ENCODE measurements around the gene ANKRD6.

The ANKRD6 gene

DNA sequence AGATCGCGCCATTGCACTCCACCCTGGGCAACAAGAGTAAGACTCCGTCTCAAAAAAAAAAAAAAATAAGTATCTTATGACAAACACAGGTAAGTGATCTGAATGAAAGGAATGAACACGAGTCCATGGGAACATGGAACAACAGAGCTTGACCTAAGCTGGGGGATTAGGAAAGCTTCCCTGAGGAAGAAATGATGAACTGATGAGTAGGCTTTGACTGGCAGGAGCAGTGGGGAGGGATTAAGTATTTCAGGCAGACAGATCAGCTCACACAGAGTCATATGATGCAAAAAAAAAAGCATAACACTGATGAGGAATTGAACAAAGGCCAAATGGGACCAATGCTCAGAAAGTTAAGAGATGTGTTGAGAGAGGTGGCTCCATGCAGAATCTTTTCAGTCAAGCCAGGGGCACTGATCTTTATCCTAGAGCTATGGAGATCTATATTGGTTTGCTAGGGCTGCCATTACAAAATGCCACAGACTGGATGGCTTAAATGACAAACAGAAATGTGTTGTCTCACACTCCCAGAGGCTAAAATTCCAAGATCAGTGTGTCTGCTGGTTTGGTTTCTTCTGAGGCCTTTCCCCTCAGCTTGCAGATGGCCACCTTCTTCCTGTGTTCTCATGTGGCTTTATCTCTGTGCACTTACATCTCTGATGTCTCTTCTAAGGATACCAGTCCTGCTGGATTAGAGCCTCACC lies 85.6 kb downstream of the ANKRD6 start:
- DNase-seq = no peak

GRCh38 chr6:89520736-89521135 lies 87.8 kb downstream of the ANKRD6 start:
- no peak for DNase-seq

DNA sequence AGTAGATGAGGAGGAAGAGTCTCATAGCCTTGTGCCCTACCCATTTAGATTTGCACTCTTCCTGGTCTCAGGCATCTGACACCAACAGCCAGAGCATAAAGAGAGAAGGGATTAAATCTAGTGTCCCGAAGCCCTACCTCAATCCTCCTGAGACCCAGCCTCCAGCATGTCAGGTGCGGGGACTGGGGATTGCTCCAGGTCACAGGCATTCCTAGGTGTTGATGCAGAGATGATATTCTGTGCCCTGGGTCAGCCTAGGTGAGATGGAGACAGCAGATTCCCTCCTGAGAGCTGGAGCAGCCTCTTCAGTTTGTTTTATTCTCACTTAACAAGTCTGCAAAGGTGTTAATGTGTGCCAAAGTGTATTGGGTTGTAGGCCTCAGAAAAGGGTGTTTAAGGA lies 89.8 kb downstream of the ANKRD6 start:
- DNase-seq = no peak

- DNase-seq = no peak
Observed at GRCh38 chr6:89525786-89526562, 93.0 kb downstream of the ANKRD6 start.

DNA sequence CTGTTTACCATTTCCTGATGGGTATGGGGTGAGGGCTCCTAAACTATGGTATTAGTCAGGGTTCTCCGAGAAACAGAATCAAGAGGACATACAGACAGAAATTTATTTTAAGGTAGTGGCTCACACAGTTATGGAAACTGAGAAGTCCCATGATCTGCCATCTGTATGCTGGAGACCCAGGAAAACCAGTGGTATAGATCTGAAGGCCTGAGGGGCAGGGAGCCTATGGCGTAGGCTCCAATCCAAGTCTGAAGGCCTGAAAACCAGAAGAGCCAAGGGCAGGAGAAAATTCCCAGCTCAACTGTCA lies 93.6 kb downstream of the ANKRD6 start:
- DNase-seq = no peak

DNA sequence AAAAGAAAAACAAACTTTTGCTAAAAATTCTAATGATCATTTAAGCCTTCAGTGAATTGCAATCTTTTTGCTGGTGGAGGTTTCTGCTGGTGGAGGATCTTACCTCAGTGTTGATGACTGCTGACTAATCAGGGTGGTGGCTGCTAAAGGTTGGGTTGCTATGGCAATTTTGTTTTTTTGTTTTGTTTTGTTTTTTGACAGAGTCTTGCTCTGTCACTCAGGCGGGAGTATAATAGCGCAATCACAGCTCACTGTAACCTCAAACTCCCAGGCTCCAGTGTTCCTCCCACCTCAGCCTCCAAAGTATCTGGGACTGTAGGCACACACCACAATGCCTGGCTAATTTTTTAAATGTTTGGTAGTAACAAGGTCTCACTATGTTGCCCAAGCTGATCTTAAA lies 94.7 kb downstream of the ANKRD6 start:
- DNase-seq = no peak

DNA sequence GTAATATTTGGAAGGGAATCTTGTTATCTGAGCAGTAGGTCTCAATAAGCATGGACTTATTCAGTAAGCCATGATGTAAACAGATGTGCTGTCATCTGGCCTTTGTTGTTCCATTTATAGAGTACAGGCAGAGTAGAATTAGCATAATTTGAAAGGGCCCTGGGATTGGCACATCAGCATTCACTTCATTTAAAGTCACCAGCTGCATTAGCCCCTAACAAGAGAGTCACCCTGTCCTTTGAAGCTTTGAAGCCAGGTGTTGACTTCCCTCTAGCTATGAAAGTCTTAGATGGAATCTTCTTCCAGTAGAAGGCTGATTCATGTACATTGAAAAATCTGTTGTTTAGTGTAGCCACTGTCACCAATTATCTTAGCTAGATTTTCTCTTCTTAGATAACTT lies 95.9 kb downstream of the ANKRD6 start:
- DNase-seq = no peak

DNA sequence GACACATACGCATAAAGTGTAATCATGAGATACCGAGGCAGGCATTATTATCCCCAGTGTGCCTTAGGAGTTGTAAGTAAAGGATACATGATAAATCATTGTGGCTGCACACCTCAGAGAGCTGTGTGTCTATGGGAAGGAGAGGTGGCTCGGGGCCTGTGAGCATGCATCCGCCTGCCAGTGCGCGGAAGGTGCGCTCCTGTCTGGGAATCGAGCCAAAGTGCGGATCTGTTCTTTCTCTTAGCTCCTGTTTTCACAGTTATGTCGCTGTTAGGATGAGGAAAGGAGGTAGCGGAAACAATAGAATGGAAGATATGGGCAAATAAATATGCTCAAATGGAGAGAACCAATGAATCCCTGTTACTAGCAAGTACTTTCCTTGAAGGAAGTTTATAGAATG lies 98.0 kb downstream of the ANKRD6 start:
- no peak for DNase-seq

DNA sequence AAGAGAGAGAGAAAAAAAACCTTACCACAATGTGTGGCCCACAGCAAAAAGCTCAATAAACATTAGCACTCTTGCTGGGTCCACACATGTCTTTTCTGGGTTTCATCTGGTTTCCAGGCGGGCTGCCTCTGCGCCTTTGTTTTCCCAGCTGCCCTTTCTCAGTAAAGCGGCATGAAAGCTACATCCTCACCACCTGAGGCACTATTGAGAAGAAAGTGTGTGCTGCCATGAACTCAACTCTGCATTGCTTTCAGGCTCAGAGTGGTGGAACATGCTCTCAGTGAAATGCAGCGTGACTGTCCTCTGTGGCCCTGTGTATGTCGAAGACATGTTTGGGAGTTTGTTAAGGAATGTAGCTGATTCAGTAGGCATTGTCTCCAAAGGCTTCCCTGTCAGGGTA lies 103.3 kb downstream of the ANKRD6 start:
- no peak for DNase-seq

GRCh38 chr6:89539779-89540178 lies 106.8 kb downstream of the ANKRD6 start:
- no peak for DNase-seq

- DNase-seq = no peak
Observed at GRCh38 chr6:89542081-89542857, 109.3 kb downstream of the ANKRD6 start.

GRCh38 chr6:89542866-89543265 lies 109.9 kb downstream of the ANKRD6 start:
- no peak for DNase-seq

DNA sequence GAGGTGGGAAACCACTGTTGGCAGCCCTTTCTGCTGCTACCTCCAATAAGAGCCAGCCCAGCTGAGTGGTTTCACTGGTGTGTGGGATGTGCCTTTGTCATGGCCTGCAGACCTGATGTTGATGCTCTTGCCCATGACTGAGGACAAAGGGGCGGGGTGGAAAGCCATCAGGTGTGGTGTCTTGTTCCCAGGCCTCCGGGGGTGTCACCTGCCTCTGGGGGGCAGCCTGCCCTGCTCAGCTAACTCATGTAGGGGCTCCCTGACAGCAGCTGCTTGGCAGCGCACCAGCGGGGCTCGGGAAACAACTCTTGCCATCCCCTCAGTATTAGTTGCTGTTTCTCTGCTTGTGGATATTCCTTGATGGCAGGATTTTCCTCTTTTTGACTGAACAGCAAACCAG lies 114.3 kb downstream of the ANKRD6 start:
- no peak for DNase-seq

- no peak for DNase-seq
Observed at GRCh38 chr6:89553431-89553830, 120.5 kb downstream of the ANKRD6 start.

GRCh38 chr6:89554106-89554505 lies 121.2 kb downstream of the ANKRD6 start:
- no peak for DNase-seq

- DNase-seq = no peak
Observed at GRCh38 chr6:89555031-89555430, 122.1 kb downstream of the ANKRD6 start.

- DNase-seq = no peak
Observed at GRCh38 chr6:89555806-89556205, 122.9 kb downstream of the ANKRD6 start.

- no peak for DNase-seq
Observed at GRCh38 chr6:89559487-89559886, 126.5 kb downstream of the ANKRD6 start.

DNA sequence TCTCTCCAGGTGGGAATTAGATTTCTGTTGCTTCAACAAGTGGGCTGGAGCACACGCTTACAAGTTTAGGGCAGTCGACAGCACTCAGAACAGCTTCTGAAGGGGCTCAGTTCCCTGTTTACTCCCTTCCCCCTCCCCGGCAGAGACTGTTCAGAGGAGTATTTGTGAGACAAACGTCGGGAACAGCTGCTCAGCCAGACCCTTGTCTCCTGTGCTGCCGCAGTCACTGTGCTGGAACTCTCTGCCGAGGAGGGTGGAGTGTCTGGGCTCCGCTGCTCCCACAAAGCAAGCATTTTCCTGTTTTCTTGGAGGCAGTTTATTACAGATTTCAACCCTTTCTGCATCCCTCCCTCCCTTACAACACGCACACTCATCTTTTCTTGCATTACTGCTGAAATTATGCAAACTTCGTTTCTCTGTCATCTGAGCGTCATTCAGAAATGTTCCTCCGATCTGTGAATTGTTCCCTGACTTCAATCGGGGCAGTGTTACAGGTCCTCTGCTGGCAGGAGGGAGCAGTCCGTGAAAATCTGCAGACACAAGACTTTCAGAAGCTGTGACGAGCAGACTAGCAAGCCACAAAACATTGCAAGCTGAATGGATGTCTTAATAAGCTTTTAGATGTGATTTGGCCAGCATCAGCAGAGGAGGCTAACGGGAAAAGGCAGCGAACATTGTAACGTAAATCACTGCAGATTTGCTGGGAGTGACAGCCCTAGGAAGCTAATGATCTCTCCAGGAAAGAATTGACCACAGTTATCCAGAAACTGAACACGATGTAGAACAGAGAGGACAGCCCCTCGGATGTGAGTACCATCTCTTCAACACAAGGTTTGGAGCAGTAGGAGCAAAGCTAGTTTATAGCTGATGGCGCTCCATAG lies 129.4 kb downstream of the ANKRD6 start:
- DNase-seq = no peak

DNA sequence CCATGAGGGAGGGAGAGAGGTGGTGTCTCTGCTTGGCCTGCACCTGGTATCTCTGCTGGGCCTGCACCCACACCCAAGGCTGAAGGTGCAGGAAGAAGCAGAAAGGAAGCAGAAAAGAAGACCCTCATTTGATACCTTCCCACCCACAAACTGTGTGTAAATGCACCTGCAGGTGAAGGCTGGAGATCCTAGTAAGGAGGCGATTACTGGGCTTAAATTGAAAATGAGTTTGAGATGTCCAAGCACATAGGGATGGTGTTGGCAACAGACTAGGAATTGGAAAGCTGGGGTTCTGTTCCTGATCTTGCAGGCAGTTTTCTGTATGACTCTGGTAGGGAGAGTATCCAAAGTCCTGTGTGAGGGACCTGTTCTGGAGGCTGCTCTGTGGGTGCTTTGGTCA lies 130.9 kb downstream of the ANKRD6 start:
- DNase-seq = no peak

- DNase-seq = no peak
Observed at GRCh38 chr6:89564752-89565427, 131.9 kb downstream of the ANKRD6 start.
